ENCODE results near the gene CDK6. TPM values are rescaled to one million over a fixed set of nuclear protein-coding genes. Genes with fewer than 3 reads are reported as not detected.
A peak's percentile ranks its signal among the peaks of the same experiment; 100 is the strongest.

CDK6 gene
- total RNA-seq, 1 experiment from 2014 or later: 175 TPM

- ChIA-PET POLR2A (no interaction called here), CTCF (no interaction called here)
- H3K36me3 ChIP-seq (ENCODE audit: control insufficient read depth, insufficient read depth, low read length): no peaks in the 10 kb centered on the region; the same call in 1 of the 2 replicates
- peaks cover 45% of the 10 kb centered on the region for H3K4me1 ChIP-seq
- H3K4me3 Mint-ChIP-seq (ENCODE audit: unreplicated experiment): no peak overlapping the region
- intact Hi-C loops (cut with micrococcal nuclease; ENCODE audit: unreplicated experiment): no loop called here
- BruUV-seq (replicated peaks): no TSS peak
- no peaks in the 10 kb centered on the region for H3K9me3 Mint-ChIP-seq (ENCODE audit: unreplicated experiment)
- H3K4me3 ChIP-seq (ENCODE audit: low read depth, low read length): no peak overlapping the region
- H3K36me3 Mint-ChIP-seq (ENCODE audit: insufficient read depth, unreplicated experiment): peaks cover 74% of the 10 kb centered on the region
- no peaks in the 10 kb centered on the region for H3K9me3 ChIP-seq
- H3K27me3 Mint-ChIP-seq (ENCODE audit: insufficient read depth, unreplicated experiment): no peaks in the 10 kb centered on the region
- no peak for DNase-seq
- H3K27me3 ChIP-seq (replicated peaks; ENCODE audit: control insufficient read depth, insufficient read depth, low read length): no peaks in the 10 kb centered on the region
- peak overlapping the region; percentile 52 for H3K27ac Mint-ChIP-seq (ENCODE audit: unreplicated experiment)
- peaks cover 50% of the 10 kb centered on the region for H3K4me1 Mint-ChIP-seq (ENCODE audit: low read depth, unreplicated experiment)
- no peak for TF ChIP-seq CTCF (IDR thresholded peaks at IDR 0.05; ENCODE audit: insufficient read depth in 1 of 2, low read depth in 1 of 2, low read length in 1 of 2, severe bottlenecking in 1 of 2, unreplicated experiment in 1 of 2)
These were observed 67.6 kb downstream of the CDK6 start for GRCh38 chr7:92768501-92769393.

DNA sequence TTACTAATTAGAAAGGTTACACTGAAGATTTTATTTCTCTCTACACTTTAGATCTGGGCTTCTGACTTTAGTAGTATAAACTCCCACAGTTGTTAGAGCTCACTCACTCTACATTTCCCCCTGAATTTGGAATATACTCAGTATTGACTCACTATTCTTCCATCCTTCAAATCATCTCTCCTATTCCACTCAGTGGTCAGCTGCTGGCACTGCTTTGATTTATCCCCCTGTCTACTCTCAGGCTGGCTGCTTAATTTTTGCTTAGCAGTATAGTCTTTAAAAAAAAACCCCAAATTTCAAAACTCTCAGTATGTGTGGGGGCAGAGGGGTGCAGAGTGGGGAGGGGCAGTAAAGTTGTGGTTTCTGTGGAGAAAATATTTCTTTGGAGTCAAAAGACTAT, 68.9 kb downstream of the CDK6 start:
- POLR2A ChIA-PET: no interaction called here
- TF ChIP-seq CTCF (IDR thresholded peaks at IDR 0.05; ENCODE audit: insufficient read depth in 1 of 2, low read depth in 1 of 2, low read length in 1 of 2, severe bottlenecking in 1 of 2, unreplicated experiment in 1 of 2): no peak
- Mint-ChIP-seq H3K4me1 (ENCODE audit: low read depth, unreplicated experiment) (peaks cover 39% of the 10 kb centered on the region), H3K27ac (ENCODE audit: unreplicated experiment) (peak overlapping the region; percentile 86), H3K4me3 (ENCODE audit: unreplicated experiment) (no peak overlapping the region), H3K27me3 (ENCODE audit: insufficient read depth, unreplicated experiment) (no peaks in the 10 kb centered on the region), H3K36me3 (ENCODE audit: insufficient read depth, unreplicated experiment) (peaks cover 64% of the 10 kb centered on the region), H3K9me3 (ENCODE audit: unreplicated experiment) (no peaks in the 10 kb centered on the region)
- Histone ChIP-seq H3K9me3 (no peaks in the 10 kb centered on the region), H3K27me3 (replicated peaks; ENCODE audit: control insufficient read depth, insufficient read depth, low read length) (no peaks in the 10 kb centered on the region), H3K4me1 (peaks cover 53% of the 10 kb centered on the region), H3K36me3 (ENCODE audit: control insufficient read depth, insufficient read depth, low read length) (no peaks in the 10 kb centered on the region; the same call in 1 of the 2 replicates), H3K4me3 (ENCODE audit: low read depth, low read length) (no peak overlapping the region)
- BruUV-seq (replicated peaks): no TSS peak
- intact Hi-C loops (cut with micrococcal nuclease; ENCODE audit: unreplicated experiment): loop anchor here (2.0 kb wide), 1 partner anchor 65 kb away; no protein-coding TSS in a partner anchor
- no peak for DNase-seq
- CTCF ChIA-PET: no interaction called here

DNA sequence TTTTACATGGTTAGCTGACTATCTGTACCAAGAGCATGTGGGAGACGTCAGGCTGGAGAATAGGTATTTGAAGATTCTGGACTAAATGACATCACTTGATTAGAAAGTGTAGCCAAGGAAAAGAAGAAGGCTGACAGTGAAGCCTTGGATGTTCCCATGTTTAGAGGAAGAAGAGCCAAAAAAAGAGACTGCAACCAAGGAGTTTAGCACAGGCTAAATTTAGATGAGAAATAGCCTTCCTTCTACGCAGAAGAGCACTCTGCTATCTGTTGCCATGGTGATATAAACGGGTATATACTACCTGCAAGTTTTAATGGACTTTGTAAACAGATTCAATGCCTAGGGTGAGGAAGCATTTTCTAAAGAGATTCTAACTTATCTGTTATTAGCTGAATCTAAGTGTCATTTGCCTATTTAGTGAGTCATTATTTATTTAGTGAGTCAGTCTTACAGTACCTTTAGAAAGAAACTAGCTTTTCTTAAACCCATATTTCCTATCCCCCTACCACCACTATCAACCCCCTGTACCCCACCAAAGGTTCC, 69.8 kb downstream of the CDK6 start:
- no TSS peak for BruUV-seq (replicated peaks)
- Mint-ChIP-seq H3K4me3 (ENCODE audit: unreplicated experiment) (no peak overlapping the region), H3K9me3 (ENCODE audit: unreplicated experiment) (no peaks in the 10 kb centered on the region), H3K27me3 (ENCODE audit: insufficient read depth, unreplicated experiment) (no peaks in the 10 kb centered on the region), H3K4me1 (ENCODE audit: low read depth, unreplicated experiment) (peaks cover 37% of the 10 kb centered on the region), H3K36me3 (ENCODE audit: insufficient read depth, unreplicated experiment) (peaks cover 67% of the 10 kb centered on the region), H3K27ac (ENCODE audit: unreplicated experiment) (peak overlapping the region; percentile 86)
- H3K4me1 ChIP-seq: peaks cover 57% of the 10 kb centered on the region
- intact Hi-C loops (cut with micrococcal nuclease; ENCODE audit: unreplicated experiment): loop anchor here (2.0 kb wide), 1 partner anchor 66 kb away; no protein-coding TSS in a partner anchor
- no peak for DNase-seq
- no peaks in the 10 kb centered on the region for H3K9me3 ChIP-seq
- H3K36me3 ChIP-seq (ENCODE audit: control insufficient read depth, insufficient read depth, low read length): no peaks in the 10 kb centered on the region; the same call in 1 of the 2 replicates
- no peak overlapping the region for H3K4me3 ChIP-seq (ENCODE audit: low read depth, low read length)
- TF ChIP-seq CTCF (IDR thresholded peaks at IDR 0.05; ENCODE audit: insufficient read depth in 1 of 2, low read depth in 1 of 2, low read length in 1 of 2, severe bottlenecking in 1 of 2, unreplicated experiment in 1 of 2): no peak
- POLR2A ChIA-PET: interaction anchor here (1.2 kb wide), 1 partner anchor 238 kb away, joined by 4 read pairs; the partner anchor contains the start of gene RBM48
- H3K27me3 ChIP-seq (replicated peaks; ENCODE audit: control insufficient read depth, insufficient read depth, low read length): no peaks in the 10 kb centered on the region
- CTCF ChIA-PET: interaction anchor here (0.5 to 0.7 kb wide), 3 partner anchors 80 to 211 kb away, joined by 3 to 4 read pairs (median 3); no protein-coding TSS in a partner anchor
